ENCODE measurements around the gene DPP4. TPM values are rescaled to one million over a fixed set of nuclear protein-coding genes. Genes with fewer than 3 reads are reported as not detected.

The DPP4 gene
- total and polyA plus RNA-seq, 4 experiments from 2014 or later = 38.5 to 124 (median 72.5) TPM

GRCh38 chr2:162085090-162085891, 11.3 kb upstream of the DPP4 start:
- Mint-ChIP-seq H3K4me1 (peaks cover 0 to 2% (median 0%) of the 10 kb centered on the region in 4 donors), H3K36me3 (no peaks in the 10 kb centered on the region), H3K27me3 (no peaks in the 10 kb centered on the region), H3K4me3 (no peak overlapping the region), H3K9me3 (peaks cover 0 to 1% (median 0%) of the 10 kb centered on the region in 8 donors), H3K27ac (no peak overlapping the region)
- CTCF ChIA-PET (ENCODE audit: partially characterized antibody) = no interaction called here
- DNase-seq = no peak
- H3K27me3 ChIP-seq (ENCODE audit: insufficient read depth, low read length) = no peaks in the 10 kb centered on the region
- H3K27ac ChIP-seq (ENCODE audit: low read depth, low read length) = no peak overlapping the region
- no peaks in the 10 kb centered on the region for H3K9me3 ChIP-seq (ENCODE audit: control insufficient read depth in 1 of 2, low read length in 2 of 2)
- POLR2A ChIA-PET (ENCODE audit: partially characterized antibody) = interaction anchor here (0.6 kb wide), 1 partner anchor 11 kb away, joined by 3 read pairs; no protein-coding TSS in a partner anchor
- no peaks in the 10 kb centered on the region for H3K36me3 ChIP-seq (ENCODE audit: insufficient read depth, low read length)
- H3K4me3 ChIP-seq (ENCODE audit: low read length in 2 of 2) = no peak overlapping the region
- no peaks in the 10 kb centered on the region for H3K4me1 ChIP-seq (ENCODE audit: insufficient read depth, low read length)
- intact Hi-C loops (cut with micrococcal nuclease) = no loop called here

- ChIA-PET CTCF (ENCODE audit: partially characterized antibody) (no interaction called here), POLR2A (ENCODE audit: partially characterized antibody) (interaction anchor here (0.6 kb wide), 1 partner anchor 10 kb away, joined by 3 read pairs; no protein-coding TSS in a partner anchor)
- Histone ChIP-seq H3K27me3 (ENCODE audit: insufficient read depth, low read length) (no peaks in the 10 kb centered on the region), H3K36me3 (ENCODE audit: insufficient read depth, low read length) (no peaks in the 10 kb centered on the region), H3K4me3 (ENCODE audit: low read length in 2 of 2) (no peak overlapping the region), H3K4me1 (ENCODE audit: insufficient read depth, low read length) (no peaks in the 10 kb centered on the region), H3K9me3 (ENCODE audit: control insufficient read depth in 1 of 2, low read length in 2 of 2) (no peaks in the 10 kb centered on the region), H3K27ac (ENCODE audit: low read depth, low read length) (no peak overlapping the region)
- no peak overlapping the region for H3K4me3 Mint-ChIP-seq
- H3K36me3 Mint-ChIP-seq = peaks cover 4 to 5% of the 10 kb centered on the region in 2 donors
- intact Hi-C loops (cut with micrococcal nuclease) = no loop called here
- H3K4me1 Mint-ChIP-seq = peaks cover 0 to 2% (median 0%) of the 10 kb centered on the region in 4 donors
- no peak overlapping the region for H3K27ac Mint-ChIP-seq
- H3K9me3 Mint-ChIP-seq = peaks cover 0 to 9% (median 7%) of the 10 kb centered on the region in 8 donors
- H3K27me3 Mint-ChIP-seq = no peaks in the 10 kb centered on the region
- no peak for DNase-seq
Measured at GRCh38 chr2:162084536-162084935, 10.5 kb upstream of the DPP4 start.

- H3K27ac ChIP-seq (ENCODE audit: low read depth, low read length) = no peak overlapping the region
- Mint-ChIP-seq H3K4me3 (no peak overlapping the region), H3K9me3 (peaks cover 0 to 25% (median 21%) of the 10 kb centered on the region in 8 donors), H3K27me3 (no peaks in the 10 kb centered on the region), H3K36me3 (peaks cover 14% of the 10 kb centered on the region in 2 donors), H3K27ac (no peak overlapping the region), H3K4me1 (no peaks in the 10 kb centered on the region)
- no peak overlapping the region for H3K4me3 ChIP-seq (ENCODE audit: low read length in 2 of 2)
- H3K4me1 ChIP-seq (ENCODE audit: insufficient read depth, low read length) = no peaks in the 10 kb centered on the region
- CTCF ChIA-PET (ENCODE audit: partially characterized antibody) = interaction anchor here (1.2 kb wide), 1 partner anchor 10 kb away, joined by 3 read pairs; no protein-coding TSS in a partner anchor
- POLR2A ChIA-PET (ENCODE audit: partially characterized antibody) = interaction anchor here (1.4 kb wide), 1 partner anchor 8 kb away, joined by 5 read pairs; the partner anchor contains the start of gene DPP4
- H3K9me3 ChIP-seq (ENCODE audit: control insufficient read depth in 1 of 2, low read length in 2 of 2) = no peaks in the 10 kb centered on the region
- H3K36me3 ChIP-seq (ENCODE audit: insufficient read depth, low read length) = no peaks in the 10 kb centered on the region
- intact Hi-C loops (cut with micrococcal nuclease) = no loop called here
- DNase-seq = no peak
- no peaks in the 10 kb centered on the region for H3K27me3 ChIP-seq (ENCODE audit: insufficient read depth, low read length)
Measured at GRCh38 chr2:162082681-162083080, 8.7 kb upstream of the DPP4 start.

- H3K4me1 ChIP-seq (ENCODE audit: insufficient read depth, low read length) = no peaks in the 10 kb centered on the region
- no peak overlapping the region for H3K4me3 ChIP-seq (ENCODE audit: low read length in 2 of 2)
- H3K9me3 Mint-ChIP-seq = peaks cover 0 to 27% (median 24%) of the 10 kb centered on the region in 8 donors
- intact Hi-C loops (cut with micrococcal nuclease) = no loop called here
- CTCF ChIA-PET (ENCODE audit: partially characterized antibody) = no interaction called here
- no peaks in the 10 kb centered on the region for H3K4me1 Mint-ChIP-seq
- H3K9me3 ChIP-seq (ENCODE audit: control insufficient read depth in 1 of 2, low read length in 2 of 2) = no peaks in the 10 kb centered on the region
- no peak overlapping the region for H3K27ac ChIP-seq (ENCODE audit: low read depth, low read length)
- no peak overlapping the region for H3K4me3 Mint-ChIP-seq
- peaks cover 16 to 17% of the 10 kb centered on the region in 2 donors for H3K36me3 Mint-ChIP-seq
- POLR2A ChIA-PET (ENCODE audit: partially characterized antibody) = no interaction called here
- DNase-seq = no peak
- H3K27ac Mint-ChIP-seq = no peak overlapping the region
- H3K27me3 ChIP-seq (ENCODE audit: insufficient read depth, low read length) = no peaks in the 10 kb centered on the region
- H3K27me3 Mint-ChIP-seq = no peaks in the 10 kb centered on the region
- no peaks in the 10 kb centered on the region for H3K36me3 ChIP-seq (ENCODE audit: insufficient read depth, low read length)
Measured at GRCh38 chr2:162082036-162082435, 8.0 kb upstream of the DPP4 start.

DNA sequence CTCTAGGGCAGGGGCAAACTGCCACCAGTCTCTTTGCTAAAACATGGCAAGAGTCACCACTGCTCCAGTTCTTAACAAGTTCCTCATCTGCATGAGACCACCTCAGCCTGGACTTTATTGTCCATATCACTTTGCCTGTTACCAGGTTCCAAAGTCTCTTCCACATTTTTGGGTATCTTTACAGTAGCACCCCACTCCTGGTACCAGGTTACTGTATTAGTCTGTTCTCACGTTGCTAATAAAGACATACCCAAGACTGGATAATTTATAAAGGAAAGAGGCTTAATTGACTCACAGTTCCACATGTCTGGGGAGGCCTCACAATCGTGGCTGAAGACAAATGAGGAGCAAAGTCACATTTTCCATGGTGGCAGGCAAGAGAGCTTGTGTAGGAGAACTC, 5.5 kb upstream of the DPP4 start:
- Histone ChIP-seq H3K36me3 (ENCODE audit: insufficient read depth, low read length) (no peaks in the 10 kb centered on the region), H3K27me3 (ENCODE audit: insufficient read depth, low read length) (no peaks in the 10 kb centered on the region), H3K27ac (ENCODE audit: low read depth, low read length) (no peak overlapping the region), H3K9me3 (ENCODE audit: control insufficient read depth in 1 of 2, low read length in 2 of 2) (no peaks in the 10 kb centered on the region), H3K4me1 (ENCODE audit: insufficient read depth, low read length) (peaks cover 9% of the 10 kb centered on the region), H3K4me3 (ENCODE audit: low read length in 2 of 2) (no peak overlapping the region)
- peaks cover 0 to 27% (median 24%) of the 10 kb centered on the region in 8 donors for H3K9me3 Mint-ChIP-seq
- H3K4me1 Mint-ChIP-seq = peaks cover 7 to 18% (median 11%) of the 10 kb centered on the region in 4 donors
- POLR2A ChIA-PET (ENCODE audit: partially characterized antibody) = no interaction called here
- intact Hi-C loops (cut with micrococcal nuclease) = no loop called here
- H3K27me3 Mint-ChIP-seq = no peaks in the 10 kb centered on the region
- no peak overlapping the region for H3K4me3 Mint-ChIP-seq
- no peak for DNase-seq
- no peak overlapping the region for H3K27ac Mint-ChIP-seq
- CTCF ChIA-PET (ENCODE audit: partially characterized antibody) = no interaction called here
- H3K36me3 Mint-ChIP-seq = peaks cover 17 to 21% of the 10 kb centered on the region in 2 donors

- H3K27me3 Mint-ChIP-seq = no peaks in the 10 kb centered on the region
- peaks cover 0 to 27% (median 24%) of the 10 kb centered on the region in 8 donors for H3K9me3 Mint-ChIP-seq
- H3K4me1 ChIP-seq (ENCODE audit: insufficient read depth, low read length) = peaks cover 31% of the 10 kb centered on the region
- H3K36me3 ChIP-seq (ENCODE audit: insufficient read depth, low read length) = no peaks in the 10 kb centered on the region
- ChIA-PET POLR2A (ENCODE audit: partially characterized antibody) (interaction anchor here (1.4 to 5.7 kb wide), 3 partner anchors 7 to 65 kb away, joined by 5 to 75 read pairs (median 5); no protein-coding TSS in a partner anchor), CTCF (ENCODE audit: partially characterized antibody) (interaction anchor here (7.1 kb wide), 1 partner anchor 17 kb away, joined by 60 read pairs; no protein-coding TSS in a partner anchor)
- no peak for DNase-seq
- H3K27me3 ChIP-seq (ENCODE audit: insufficient read depth, low read length) = no peaks in the 10 kb centered on the region
- peaks cover 27 to 49% (median 34%) of the 10 kb centered on the region in 4 donors for H3K4me1 Mint-ChIP-seq
- H3K9me3 ChIP-seq (ENCODE audit: control insufficient read depth in 1 of 2, low read length in 2 of 2) = no peaks in the 10 kb centered on the region
- H3K4me3 ChIP-seq (ENCODE audit: low read length in 2 of 2) = no peak overlapping the region
- H3K36me3 Mint-ChIP-seq = peaks cover 24 to 36% of the 10 kb centered on the region in 2 donors
- H3K27ac ChIP-seq (ENCODE audit: low read depth, low read length) = no peak overlapping the region
- intact Hi-C loops (cut with micrococcal nuclease) = no loop called here
- peak overlapping the region in 7 of 8 donors; percentile 20 to 99 (median 68) for H3K4me3 Mint-ChIP-seq
- H3K27ac Mint-ChIP-seq = peak overlapping the region in 2 of 7 donors; percentile 24 to 61
Measured at GRCh38 chr2:162075689-162076132, 1.7 kb upstream of the DPP4 start.

Data from CD4-positive, alpha-beta memory T cell (primary cell).